HepG2 (cell line): ENCODE results near the gene MAGEH1. TPM values are rescaled to one million over a fixed set of nuclear protein-coding genes. Genes with fewer than 3 reads are reported as not detected.
A peak's percentile ranks its signal among the peaks of the same experiment; 100 is the strongest.

Experiments used
- ATAC-seq: fragments of 200-7000 bp; cut with Tn5 transposase; 3 replicates; pipeline ENCODE4 v1.9.1; 2020; ENCODE audit warnings: mild to moderate bottlenecking, moderate library complexity
- BruUV-seq: library from RNA; stranded (reverse); fragments of 400-500 nt; replicated peaks from 2 replicates; lab custom pipeline; 2021; lab: Mats Ljungman, UMichigan
- CTCF ChIA-PET: fragments of 300-600 bp; formaldehyde crosslinking; extraction: SDS; loops from one replicate; lab custom pipeline; 2021; ENCODE audit warnings: low total read pairs, inconsistent platforms, low intra/inter-chr PET ratio; lab: Yijun Ruan, JAX
- POLR2A ChIA-PET: fragments of 350-600 bp; sonication (Branson Sonifier 250); formaldehyde crosslinking; loops from one replicate; lab custom pipeline; 2020; ENCODE audit warnings: antibody characterized with exemption, inconsistent platforms; lab: Yijun Ruan, JAX
- DNase-seq: peaks from one replicate; pipeline ENCODE4 v3.0.0-alpha.2; 2015; ENCODE audit warnings: low spot score
- FAIRE-seq: peaks from 3 replicates; lab custom pipeline; 2011; peaks lifted over from hg19 to GRCh38; lab: Jason Lieb, UNC
- H2AFZ ChIP-seq: one replicate; pipeline ENCODE4 v1.6.1; 2011; ENCODE audit warnings: low read length, inconsistent platforms
- H3K27ac ChIP-seq: fragments of 300-600 bp; 3 replicates; pipeline ENCODE4 v1.8.0; 2011; ENCODE audit warnings: mixed run types, mild to moderate bottlenecking, mixed read lengths, low read length, inconsistent platforms; ENCODE audit not compliant: insufficient read depth; ENCODE audit errors: extremely low read length
- H3K27me3 ChIP-seq, 2 experiments: fragments of 200-600 bp in 1 of 2; 2 replicates in 1 of 2; 3 replicates in 1 of 2; pipeline versions ENCODE4 v1.6.0 to v1.8.0; 2011; ENCODE audit warnings: low read length in 2 of 2, mild to moderate bottlenecking in 2 of 2, moderate library complexity in 2 of 2, inconsistent platforms in 1 of 2; ENCODE audit not compliant: insufficient read depth in 2 of 2, control insufficient read depth in 1 of 2
- H3K36me3 ChIP-seq, 2 experiments: fragments of 200-600 bp in 1 of 2; replicated peaks in 1 of 2; 2 replicates in 1 of 2; 3 replicates in 1 of 2; pipeline versions ENCODE4 v1.5.1 to v1.8.0; 2011; ENCODE audit warnings: low read length in 2 of 2, inconsistent platforms in 1 of 2; ENCODE audit not compliant: insufficient read depth in 2 of 2, control insufficient read depth in 1 of 2
- H3K4me1 ChIP-seq: 2 replicates; pipeline ENCODE4 v1.5.1; 2012; ENCODE audit warnings: low read length, inconsistent platforms; ENCODE audit not compliant: insufficient read depth
- H3K4me2 ChIP-seq: 2 replicates; pipeline ENCODE4 v1.6.0; 2011; ENCODE audit warnings: low read depth, low read length, inconsistent platforms
- H3K4me3 ChIP-seq, 3 experiments: fragments of 200-600 bp in 1 of 3; sonication (generic), shearing (Covaris generic) in 1 of 3; replicated peaks in 1 of 3; 2 replicates each; pipeline ENCODE4 v1.5.1; 2011 to 2016; ENCODE audit warnings: low read length in 3 of 3, inconsistent platforms in 2 of 3, low read depth in 2 of 3, mild to moderate bottlenecking in 2 of 3, control low read depth in 1 of 3, mixed read lengths in 1 of 3; ENCODE audit not compliant: insufficient read depth in 1 of 3
- H3K79me2 ChIP-seq: one replicate; pipeline ENCODE4 v1.6.1; 2011; ENCODE audit warnings: low read length, inconsistent platforms; ENCODE audit not compliant: insufficient read depth
- H3K9ac ChIP-seq: 2 replicates; pipeline ENCODE4 v1.6.0; 2011; ENCODE audit warnings: mild to moderate bottlenecking, low read depth, low read length, inconsistent platforms; ENCODE audit not compliant: insufficient read depth
- H3K9me3 ChIP-seq: 2 replicates; pipeline ENCODE4 v1.5.1; 2012; ENCODE audit warnings: mild to moderate bottlenecking, low read length
- H4K20me1 ChIP-seq: 2 replicates; pipeline ENCODE4 v1.6.0; 2011; ENCODE audit warnings: inconsistent platforms, mild to moderate bottlenecking, low read length, moderate library complexity; ENCODE audit not compliant: insufficient read depth
- CTCF ChIP-seq: sonication (generic); formaldehyde crosslinking; IDR thresholded peaks from 2 replicates; pipeline ENCODE4 v1.5.0; 2020; ENCODE audit warnings: mild to moderate bottlenecking, missing genetic modification reagents, moderate library complexity
- KLF9 ChIP-seq: IDR thresholded peaks from 2 replicates; pipeline ENCODE4 v1.6.1; 2016; ENCODE audit warnings: low read depth
- MAZ ChIP-seq, 2 experiments: sonication (generic) in 1 of 2; formaldehyde crosslinking in 1 of 2; IDR thresholded peaks; 2 replicates each; pipeline versions ENCODE4 v1.5.0 to v1.6.1; 2012 to 2020; ENCODE audit warnings: low read depth in 2 of 2, mild to moderate bottlenecking in 2 of 2, borderline replicate concordance in 1 of 2, improper control_type of control experiment in 1 of 2, low read length in 1 of 2, missing genetic modification reagents in 1 of 2, moderate library complexity in 1 of 2
- MLX ChIP-seq: IDR thresholded peaks from 2 replicates; pipeline ENCODE4 v1.6.1; 2016
- STAG1 ChIP-seq: sonication (generic); formaldehyde crosslinking; IDR thresholded peaks from 2 replicates; pipeline ENCODE4 v1.4.0; 2020; ENCODE audit warnings: missing genetic modification reagents
- TGIF2 ChIP-seq: IDR thresholded peaks from 2 replicates; pipeline ENCODE4 v1.6.1; 2016; ENCODE audit warnings: control low read depth, missing compliant biosample characterization
- ZNF616 ChIP-seq: sonication (generic); formaldehyde crosslinking; IDR thresholded peaks from 2 replicates; pipeline ENCODE4 v1.5.0; 2020; ENCODE audit warnings: low read depth, mild to moderate bottlenecking, missing genetic modification reagents
- ZNF781 ChIP-seq: sonication (generic); formaldehyde crosslinking; IDR thresholded peaks from 2 replicates; pipeline ENCODE4 v1.5.1; 2020; ENCODE audit warnings: borderline replicate concordance, mild to moderate bottlenecking, missing genetic modification reagents; ENCODE audit errors: not compliant biosample characterization
- ZNF792 ChIP-seq: IDR thresholded peaks from 2 replicates; pipeline ENCODE4 v1.6.1; 2016
- WGBS: methylation state at CpG from one replicate; pipeline ENCODE4 v1.1.6; 2017; ENCODE audit warnings: low lambda C conversion rate; 5-methylcytosine and 5-hydroxymethylcytosine counted together
- in situ Hi-C: cut with HindIII; loops from 2 replicates; pipeline ENCODE4 v1.10.0; 2017; ENCODE audit warnings: low pct_unique_long_range_greater_than_20kb; ENCODE audit not compliant: extremely low pct_ligation_motif_present
- intact Hi-C: fragments of 100-400 bp; cut with micrococcal nuclease; formaldehyde crosslinking; loops from one replicate; pipeline ENCODE4 v1.10.0; 2022; ENCODE audit not compliant: unreplicated experiment
- polyA plus RNA-seq, 8 experiments: library from polyadenylated mRNA; depleted of rRNA in 3 of 8; stranded (reverse) in 7 of 8; unstranded in 1 of 8; fragments of >200 nt; fragmentation: Illumina TruSeq in 4 of 8; extraction: Trizol in 4 of 8; gene quantifications; 2 replicates each; pipeline versions ENCODE4 v1.2.1 to v1.2.3, GENCODE V29; 2011 to 2016; ENCODE audit warnings: low read depth in 4 of 8, missing spikeins in 1 of 8, mixed read lengths in 1 of 8; ENCODE audit not compliant: insufficient read depth in 1 of 8
- total RNA-seq, 5 experiments: library from RNA; depleted of rRNA; stranded (reverse); fragments of >200 nt; fragmentation: Illumina TruSeq; extraction: Trizol; gene quantifications; 2 replicates each; pipeline ENCODE4 v1.2.3, GENCODE V29; 2016; ENCODE audit warnings: low read depth in 1 of 5

MAGEH1 gene
- total and polyA plus RNA-seq, 2 of the 13 experiments (the other 11 are each of a cell fraction or from before 2014, with no cell fraction given) = 3.8 to 5.0 TPM

DNA sequence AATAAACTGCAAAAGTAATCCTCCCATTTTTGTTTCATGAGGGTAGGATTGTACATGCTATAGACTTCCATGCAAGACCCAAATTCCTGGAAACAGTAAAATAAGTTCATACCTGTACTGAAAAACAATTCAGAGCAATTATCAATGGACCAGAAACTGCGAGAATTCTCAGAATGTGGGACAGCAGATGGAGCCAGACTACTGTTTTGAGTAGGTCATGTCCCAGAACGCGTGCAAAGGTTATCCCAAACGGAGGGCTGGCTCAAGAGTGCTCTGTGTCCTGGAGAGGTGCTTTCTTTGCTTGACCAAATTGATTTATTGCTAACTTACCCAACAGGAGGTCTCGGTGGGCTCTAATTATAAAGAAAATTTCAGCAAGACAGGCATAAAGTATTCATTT, 1.7 kb upstream of the MAGEH1 start:
- peak; percentile 3 for DNase-seq
- BruUV-seq = no TSS peak
- H3K27ac ChIP-seq = no peak overlapping the region
- peak; percentile 26 for FAIRE-seq
- H4K20me1 ChIP-seq = no peaks in the 10 kb centered on the region
- no peak overlapping the region for H2AFZ ChIP-seq
- H3K4me1 ChIP-seq = no peaks in the 10 kb centered on the region
- no peak overlapping the region for H3K4me2 ChIP-seq
- no peaks in the 10 kb centered on the region for H3K36me3 ChIP-seq
- in situ Hi-C loops (no loop called here), intact Hi-C loops (no loop called here)
- H3K79me2 ChIP-seq = no peaks in the 10 kb centered on the region
- ChIA-PET CTCF (no interaction called here), POLR2A (no interaction called here)
- H3K9me3 ChIP-seq = no peaks in the 10 kb centered on the region
- no peaks in the 10 kb centered on the region for H3K27me3 ChIP-seq
- WGBS = 3% methylated on average over 4 of the region's 5 CpGs
- ATAC-seq = no peak
- H3K9ac ChIP-seq = no peak overlapping the region
- H3K4me3 ChIP-seq = no peak overlapping the region
- TF ChIP-seq STAG1 (CRISPR knock-in tag) (peak; percentile 50), ZNF792 (CRISPR knock-in tag) (no peak), ZNF781 (no peak), KLF9 (CRISPR knock-in tag) (no peak), CTCF (CRISPR knock-in tag) (0 out of 2 replicates have a peak, but pooled peaks have one; percentile 7), TGIF2 (CRISPR knock-in tag) (no peak)

GRCh38 chrX:55451141-55451540, 786 bp upstream of the MAGEH1 start:
- Histone ChIP-seq H3K27me3 (no peaks in the 10 kb centered on the region), H3K9ac (no peak overlapping the region), H3K4me3 (no peak overlapping the region), H3K9me3 (no peaks in the 10 kb centered on the region), H3K4me1 (no peaks in the 10 kb centered on the region), H3K36me3 (no peaks in the 10 kb centered on the region), H3K4me2 (peak overlapping the region; percentile 74; the same call in 1 of the 2 replicates), H3K79me2 (no peaks in the 10 kb centered on the region), H3K27ac (no peak overlapping the region), H4K20me1 (no peaks in the 10 kb centered on the region), H2AFZ (no peak overlapping the region)
- no peak for ATAC-seq
- CTCF ChIA-PET = no interaction called here
- POLR2A ChIA-PET = no interaction called here
- no TSS peak for BruUV-seq
- no peak for FAIRE-seq
- 90% methylated on average over 2 of the region's 2 CpGs for WGBS
- DNase-seq = no peak
- in situ Hi-C loops = no loop called here
- TF ChIP-seq MAZ (IDR thresholded peaks at IDR 0.05; ENCODE audit: borderline replicate concordance, low read depth, low read length) (no peak), MAZ (CRISPR knock-in tag; IDR thresholded peaks at IDR 0.05; ENCODE audit: low read depth) (no peak), MLX (CRISPR knock-in tag) (no peak), ZNF616 (CRISPR knock-in tag) (no peak)
- intact Hi-C loops = no loop called here
